GM13976 (cell line): Measurements from ENCODE around the gene CACNB4.
"Not testable (repeated sequence)": the region's sequence is repeated elsewhere in the genome, so short reads cannot be mapped to it uniquely, and the experiment has no call there.

ENCODE experiments used
- DNase-seq: peaks from one replicate; pipeline ENCODE4 v3.0.0; 2012; ENCODE audit warnings: low spot score
- CTCF ChIP-seq: IDR thresholded peaks from 2 replicates; pipeline ENCODE4 v1.5.1; 2012; ENCODE audit warnings: borderline replicate concordance, mild to moderate bottlenecking; ENCODE audit not compliant: insufficient read depth; ENCODE audit errors: extremely low read depth, missing control alignments, control extremely low read depth
- in situ Hi-C: fragments of 300-500 bp; cut with MboI; formaldehyde crosslinking; loops from one replicate; pipeline ENCODE4 v1.12.0; 2022; ENCODE audit warnings: low sequenced_read_pairs, mixed read lengths, inconsistent platforms; ENCODE audit not compliant: unreplicated experiment

Gene CACNB4

GRCh38 chr2:151918308-151918707 is 180.5 kb downstream of the CACNB4 start:
- no peak for DNase-seq
- in situ Hi-C loops, result no loop called here

GRCh38 chr2:151916632-151917031 is 182.2 kb downstream of the CACNB4 start:
- no peak for TF ChIP-seq CTCF
- DNase-seq, result no peak
- in situ Hi-C loops, result no loop called here

More at GRCh38 chr2:151918308-151918707, 180.5 kb downstream of the CACNB4 start:
- no peak for TF ChIP-seq CTCF

GRCh38 chr2:151915629-151916025 is 183.2 kb downstream of the CACNB4 start:
- DNase-seq, in situ Hi-C loops: not testable (repeated sequence)

- no peak for DNase-seq
- TF ChIP-seq CTCF, result no peak
- in situ Hi-C loops, result no loop called here
Measured at GRCh38 chr2:151914989-151915628, 183.7 kb downstream of the CACNB4 start.

GRCh38 chr2:151908204-151908882 is 190.5 kb downstream of the CACNB4 start:
- in situ Hi-C loops, result no loop called here
- no peak for DNase-seq
- no peak for TF ChIP-seq CTCF

GRCh38 chr2:151907286-151908203 is 191.3 kb downstream of the CACNB4 start:
- no peak for TF ChIP-seq CTCF
- in situ Hi-C loops, result no loop called here
- DNase-seq, result no peak
